NT2/D1 (cell line): Measurements from ENCODE around the gene IL6ST.

ENCODE experiments used
- SUZ12 ChIP-seq: IDR thresholded peaks from 2 replicates; pipeline ENCODE4 v1.6.1; 2011; ENCODE audit not compliant: insufficient read length, insufficient read depth; ENCODE audit errors: extremely low read depth
- YY1 ChIP-seq: IDR thresholded peaks from 2 replicates; pipeline ENCODE4 v1.6.1; 2011; ENCODE audit not compliant: insufficient read length, insufficient read depth
- ZNF274 ChIP-seq: IDR thresholded peaks from 2 replicates; pipeline ENCODE4 v1.6.1; 2011; ENCODE audit warnings: mild to moderate bottlenecking, low read depth, low read length

DNA sequence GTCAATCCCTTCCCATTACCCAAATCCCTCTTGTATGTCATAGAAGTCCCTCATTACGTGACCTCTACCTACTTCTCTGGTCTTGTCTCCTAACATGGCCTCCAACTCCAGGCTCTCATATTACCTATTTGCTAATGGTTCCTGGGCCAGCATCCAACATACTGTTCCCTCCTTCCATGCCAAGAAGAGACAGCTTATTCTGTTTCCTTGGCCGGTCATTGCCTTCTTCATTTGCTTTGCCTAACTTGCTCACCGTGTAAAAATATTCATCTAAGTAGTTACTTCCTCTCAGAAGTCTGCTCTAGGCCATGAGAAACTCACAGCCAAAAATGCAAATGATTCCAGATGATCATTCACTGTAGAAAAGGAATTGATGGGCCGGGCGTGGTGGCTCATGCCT, 8.9 kb upstream of the IL6ST start:
- TF ChIP-seq YY1 (no peak), SUZ12 (no peak), ZNF274 (no peak)
